ENCODE data around the gene NR2C2.

NR2C2 gene

GRCh38 chr3:15063238-15063637 lies 115.9 kb downstream of the NR2C2 start:
- TF ChIP-seq TAF1 (IDR thresholded peaks at IDR 0.05; ENCODE audit: borderline replicate concordance, insufficient read depth, low read length) (no peak), REST (IDR thresholded peaks at IDR 0.05; ENCODE audit: insufficient read depth in 1 of 2, low read depth in 2 of 2, low read length in 2 of 2) (no peak)

GRCh38 chr3:15063656-15064286 lies 116.4 kb downstream of the NR2C2 start:
- TF ChIP-seq TAF1 (IDR thresholded peaks at IDR 0.05; ENCODE audit: borderline replicate concordance, insufficient read depth, low read length) (no peak), POLR2AphosphoS5 (IDR thresholded peaks at IDR 0.05; ENCODE audit: low read depth, low read length) (no peak; the same call in 1 of the 2 replicates), SIN3A (IDR thresholded peaks at IDR 0.05; ENCODE audit: borderline replicate concordance, insufficient read depth, low read length) (no peak), FOXP2 (optimal IDR thresholded peaks at IDR 0.05; ENCODE audit: borderline replicate concordance, extremely low read depth, extremely low read length, insufficient read depth) (no peak), REST (IDR thresholded peaks at IDR 0.05; ENCODE audit: insufficient read depth in 1 of 2, low read depth in 2 of 2, low read length in 2 of 2) (no peak)

- TF ChIP-seq FOXP2 (optimal IDR thresholded peaks at IDR 0.05; ENCODE audit: borderline replicate concordance, extremely low read depth, extremely low read length, insufficient read depth) (no peak), TAF1 (IDR thresholded peaks at IDR 0.05; ENCODE audit: borderline replicate concordance, insufficient read depth, low read length) (no peak), REST (IDR thresholded peaks at IDR 0.05; ENCODE audit: insufficient read depth in 1 of 2, low read depth in 2 of 2, low read length in 2 of 2) (no peak), POLR2AphosphoS5 (IDR thresholded peaks at IDR 0.05; ENCODE audit: low read depth, low read length) (no peak; the same call in 1 of the 2 replicates), SIN3A (IDR thresholded peaks at IDR 0.05; ENCODE audit: borderline replicate concordance, insufficient read depth, low read length) (no peak)
These were observed 117.0 kb downstream of the NR2C2 start for GRCh38 chr3:15064299-15064834.

GRCh38 chr3:15064835-15065549 lies 117.6 kb downstream of the NR2C2 start, which contains the start of gene MRPS25:
Gene MRPS25, minus strand, starts transcription at chr3:15065315. Its CDS starts 121 bp downstream, at chr3:15065194.
- TF ChIP-seq POLR2AphosphoS5 (IDR thresholded peaks at IDR 0.05; ENCODE audit: low read depth, low read length) (peak; percentile 93), REST (IDR thresholded peaks at IDR 0.05; ENCODE audit: insufficient read depth in 1 of 2, low read depth in 2 of 2, low read length in 2 of 2) (0 out of 4 replicates have a peak, but pooled peaks of 1 of the 2 experiments have one; percentile 21), SIN3A (IDR thresholded peaks at IDR 0.05; ENCODE audit: borderline replicate concordance, insufficient read depth, low read length) (no peak; the same call in 1 of the 2 replicates), TAF1 (IDR thresholded peaks at IDR 0.05; ENCODE audit: borderline replicate concordance, insufficient read depth, low read length) (peak; percentile 87; the same call in 1 of the 2 replicates)
